IPS DF 6.9 (cell line): Measurements from ENCODE around the gene CUEDC1.

Source experiments
- DNase-seq: peaks from one replicate; pipeline ENCODE4 v3.0.0-alpha.2; 2013; ENCODE audit warnings: low read depth, low spot score
- H3K27ac ChIP-seq: one replicate; pipeline ENCODE4 v1.5.1; 2013; ENCODE audit warnings: low read length, control low read depth
- H3K27me3 ChIP-seq: 2 replicates; pipeline ENCODE4 v1.6.1; 2013; ENCODE audit warnings: mild to moderate bottlenecking, low read length; ENCODE audit not compliant: control insufficient read depth, insufficient read depth
- H3K36me3 ChIP-seq: 2 replicates; pipeline ENCODE4 v1.6.1; 2013; ENCODE audit warnings: low read length; ENCODE audit not compliant: control insufficient read depth, insufficient read depth
- H3K4me1 ChIP-seq: 2 replicates; pipeline ENCODE4 v1.6.1; 2013; ENCODE audit warnings: low read length; ENCODE audit not compliant: control insufficient read depth, insufficient read depth
- H3K4me3 ChIP-seq: 2 replicates; pipeline ENCODE4 v1.5.1; 2013; ENCODE audit warnings: mild to moderate bottlenecking, low read length
- H3K9me3 ChIP-seq: 2 replicates; pipeline ENCODE4 v1.6.1; 2013; ENCODE audit warnings: low read length, inconsistent platforms; ENCODE audit not compliant: control insufficient read depth, insufficient read depth
- WGBS: extraction: QIAGEN DNeasy Blood & Tissue Kit; methylation state at CpG from one replicate; pipeline ENCODE4 v1.1.7; 2013; ENCODE audit warnings: mixed read lengths, missing lambda C conversion rate; ENCODE audit not compliant: insufficient read length, insufficient coverage; 5-methylcytosine and 5-hydroxymethylcytosine counted together

The CUEDC1 gene

GRCh38 chr17:57914273-57915142 is 40.7 kb downstream of the CUEDC1 start:
- Histone ChIP-seq H3K9me3 (no peaks in the 10 kb centered on the region), H3K27me3 (no peaks in the 10 kb centered on the region), H3K27ac (no peak overlapping the region), H3K4me1 (peaks cover 2% of the 10 kb centered on the region; the same call in 1 of the 2 replicates), H3K4me3 (no peak overlapping the region), H3K36me3 (no peaks in the 10 kb centered on the region)
- no peak for DNase-seq
- WGBS: no CpG with 5 or more reads among the region's 5 CpGs

- Histone ChIP-seq H3K9me3 (no peaks in the 10 kb centered on the region), H3K36me3 (no peaks in the 10 kb centered on the region), H3K4me3 (no peak overlapping the region), H3K27me3 (no peaks in the 10 kb centered on the region), H3K27ac (no peak overlapping the region), H3K4me1 (peaks cover 2% of the 10 kb centered on the region; the same call in 1 of the 2 replicates)
- no peak for DNase-seq
- no CpG with 5 or more reads among the region's 7 CpGs for WGBS
Measured at GRCh38 chr17:57913575-57914272, 41.5 kb downstream of the CUEDC1 start.

DNA sequence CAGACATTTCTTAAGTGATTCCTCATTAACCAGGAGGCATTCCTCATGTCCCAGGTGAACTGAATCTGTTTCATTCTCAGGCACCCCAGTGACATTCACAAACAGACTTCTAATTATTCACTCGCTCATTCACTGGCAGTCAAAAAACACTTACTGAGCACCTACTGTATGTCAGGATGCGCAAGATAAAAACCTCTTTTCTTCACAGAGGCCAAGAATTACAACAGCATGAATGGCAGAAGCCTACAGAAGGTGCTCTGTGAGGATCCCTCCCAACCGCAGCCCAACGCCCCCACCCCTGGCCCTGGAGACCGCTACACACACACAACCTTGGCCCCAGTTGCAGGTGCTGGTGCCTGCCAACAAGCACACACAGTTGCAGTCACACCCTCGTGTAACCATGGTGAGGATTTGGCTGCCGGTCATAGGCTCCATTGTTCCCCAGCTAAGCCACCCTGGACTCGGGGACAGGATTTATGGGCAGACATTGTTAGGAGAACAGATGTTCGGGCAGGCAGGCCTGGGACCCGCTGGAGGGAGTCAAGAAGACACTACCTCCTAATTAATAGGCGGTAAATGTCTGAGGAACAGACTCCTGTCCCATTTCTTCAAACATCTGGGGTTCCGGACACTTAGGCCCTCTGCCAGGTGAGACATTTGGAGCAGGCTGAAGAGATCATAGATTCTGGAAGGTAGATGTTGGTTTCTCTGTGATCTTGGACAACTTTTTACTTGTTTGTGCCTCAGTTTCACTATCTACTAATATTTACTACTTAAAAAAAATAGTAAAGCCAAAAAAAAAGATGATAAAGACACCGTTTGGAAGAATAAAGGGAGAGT is 43.2 kb downstream of the CUEDC1 start:
- WGBS: no CpG with 5 or more reads among the region's 13 CpGs
- no peak for DNase-seq
- no peak overlapping the region for H3K27ac ChIP-seq

GRCh38 chr17:57910462-57911420 is 44.5 kb downstream of the CUEDC1 start:
- no peak overlapping the region for H3K27ac ChIP-seq
- H3K9me3 ChIP-seq: no peaks in the 10 kb centered on the region
- no peak for DNase-seq
- no peak overlapping the region for H3K4me3 ChIP-seq
- WGBS: no CpG with 5 or more reads among the region's 11 CpGs
- no peaks in the 10 kb centered on the region for H3K27me3 ChIP-seq
- 0 out of 2 replicates have a peak, but pooled peaks cover 2% of the 10 kb centered on the region for H3K4me1 ChIP-seq
- no peaks in the 10 kb centered on the region for H3K36me3 ChIP-seq

More for the DNA sequence above, 43.2 kb downstream of the CUEDC1 start:
- H3K4me3 ChIP-seq: no peak overlapping the region
- no peaks in the 10 kb centered on the region for H3K36me3 ChIP-seq
- peaks cover 2% of the 10 kb centered on the region; the same call in 1 of the 2 replicates for H3K4me1 ChIP-seq
- no peaks in the 10 kb centered on the region for H3K27me3 ChIP-seq
- H3K9me3 ChIP-seq: no peaks in the 10 kb centered on the region

DNA sequence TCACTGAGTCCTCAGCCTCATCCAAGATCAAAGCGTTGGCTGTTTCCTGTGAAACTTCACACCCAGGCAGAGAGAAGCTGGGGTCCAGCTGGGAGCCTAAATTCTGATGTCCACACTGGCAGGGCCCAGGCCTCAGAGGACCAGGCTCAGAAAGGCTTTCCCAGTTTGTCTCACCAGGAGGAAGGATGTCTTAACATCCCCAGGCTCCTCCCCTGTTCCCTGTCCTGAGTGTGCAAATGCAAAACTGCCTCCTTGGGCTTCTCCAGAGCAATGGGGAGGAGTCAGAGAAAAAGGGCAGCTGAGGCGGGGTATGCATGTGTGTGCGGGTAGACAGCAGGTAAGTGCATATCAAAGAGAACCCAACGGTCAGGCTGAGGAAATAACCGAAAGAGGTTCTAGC is 45.7 kb downstream of the CUEDC1 start:
- no peak for DNase-seq
- no peak overlapping the region for H3K4me3 ChIP-seq
- no peaks in the 10 kb centered on the region for H3K27me3 ChIP-seq
- 0 out of 2 replicates have a peak, but pooled peaks cover 5% of the 10 kb centered on the region for H3K4me1 ChIP-seq
- WGBS: no CpG with 5 or more reads among the region's 5 CpGs
- H3K9me3 ChIP-seq: no peaks in the 10 kb centered on the region
- H3K36me3 ChIP-seq: no peaks in the 10 kb centered on the region
- no peak overlapping the region for H3K27ac ChIP-seq

GRCh38 chr17:57908278-57908677 is 46.9 kb downstream of the CUEDC1 start:
- no peaks in the 10 kb centered on the region for H3K36me3 ChIP-seq

GRCh38 chr17:57906910-57907309 is 48.3 kb downstream of the CUEDC1 start:
- H3K36me3 ChIP-seq: no peaks in the 10 kb centered on the region
- DNase-seq: no peak
- H3K9me3 ChIP-seq: no peaks in the 10 kb centered on the region
- H3K4me3 ChIP-seq: no peak overlapping the region
- H3K27ac ChIP-seq: no peak overlapping the region
- H3K27me3 ChIP-seq: no peaks in the 10 kb centered on the region
- WGBS: no CpG with 5 or more reads among the region's 7 CpGs
- 0 out of 2 replicates have a peak, but pooled peaks cover 6% of the 10 kb centered on the region for H3K4me1 ChIP-seq

More at GRCh38 chr17:57908278-57908677, 46.9 kb downstream of the CUEDC1 start:
- no peaks in the 10 kb centered on the region for H3K9me3 ChIP-seq
- H3K4me3 ChIP-seq: no peak overlapping the region
- H3K27me3 ChIP-seq: no peaks in the 10 kb centered on the region
- H3K27ac ChIP-seq: no peak overlapping the region
- 0 out of 2 replicates have a peak, but pooled peaks cover 5% of the 10 kb centered on the region for H3K4me1 ChIP-seq
- DNase-seq: no peak
- WGBS: no CpG with 5 or more reads among the region's 6 CpGs

DNA sequence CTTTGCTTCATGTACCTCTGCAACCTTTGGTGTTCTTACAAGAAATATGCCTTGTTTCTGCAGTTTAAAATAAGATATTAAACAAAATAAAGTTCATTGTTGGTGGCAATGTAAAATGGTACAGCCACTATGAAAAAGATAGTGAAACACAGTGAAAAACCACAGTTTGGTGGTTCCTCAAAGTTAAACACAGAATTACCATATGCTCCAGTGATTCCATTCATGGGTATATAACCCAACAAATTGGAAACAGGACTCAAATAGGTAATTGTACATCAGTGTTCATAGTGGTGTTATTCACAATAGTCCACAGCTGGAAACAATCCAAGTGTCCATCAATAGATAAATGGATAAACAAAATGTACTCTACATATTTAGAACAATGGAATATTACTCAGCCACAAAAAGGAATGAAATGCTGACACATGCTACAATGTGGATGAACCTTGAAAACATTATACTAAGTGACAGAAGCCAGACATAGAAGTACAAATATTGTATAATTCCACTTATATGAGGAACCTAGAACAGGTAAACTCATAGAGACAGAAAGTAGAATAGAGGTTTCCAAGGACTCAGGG is 49.2 kb downstream of the CUEDC1 start:
- DNase-seq: no peak
- Histone ChIP-seq H3K27ac (no peak overlapping the region), H3K4me3 (no peak overlapping the region), H3K9me3 (no peaks in the 10 kb centered on the region), H3K36me3 (no peaks in the 10 kb centered on the region), H3K27me3 (no peaks in the 10 kb centered on the region), H3K4me1 (0 out of 2 replicates have a peak, but pooled peaks cover 6% of the 10 kb centered on the region)

DNA sequence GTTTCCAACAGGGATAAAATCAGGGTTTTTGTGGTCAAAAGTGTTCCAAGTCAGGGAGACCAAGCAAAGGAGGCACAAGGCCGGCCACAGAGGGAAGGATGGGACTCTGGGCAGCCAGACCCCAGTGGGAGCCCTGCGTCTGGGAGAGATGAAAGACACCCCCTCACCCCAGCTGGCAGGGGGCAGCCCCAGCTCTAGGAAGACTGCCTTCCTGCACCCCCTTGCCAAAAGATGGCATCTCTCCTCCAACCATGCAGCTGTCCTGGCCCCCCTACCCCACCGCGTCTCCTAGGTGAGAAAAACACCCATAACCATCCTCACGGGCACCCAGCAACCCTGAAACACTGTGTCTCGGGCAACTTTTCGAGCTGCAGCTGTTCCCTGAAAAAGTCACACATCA is 51.3 kb downstream of the CUEDC1 start:
- Histone ChIP-seq H3K9me3 (no peaks in the 10 kb centered on the region), H3K4me3 (no peak overlapping the region), H3K4me1 (peaks cover 8% of the 10 kb centered on the region), H3K36me3 (no peaks in the 10 kb centered on the region), H3K27me3 (no peaks in the 10 kb centered on the region), H3K27ac (no peak overlapping the region)
- no CpG with 5 or more reads among the region's 7 CpGs for WGBS
- no peak for DNase-seq
